HEK293T (cell line): ENCODE measurements around the gene RFFL.
"Not testable (repeated sequence)": the region's sequence is repeated elsewhere in the genome, so short reads cannot be mapped to it uniquely, and the experiment has no call there.

Experiments
- CTCF ChIA-PET: fragments of 350-600 bp; formaldehyde crosslinking; extraction: SDS; loops from one replicate; lab custom pipeline; 2021; ENCODE audit warnings: antibody characterized with exemption, inconsistent platforms; lab: Yijun Ruan, JAX
- POLR2A ChIA-PET: fragments of 350-600 bp; formaldehyde crosslinking; extraction: SDS; loops from one replicate; lab custom pipeline; 2020; ENCODE audit warnings: antibody characterized with exemption, inconsistent platforms; lab: Yijun Ruan, JAX
- DNase-seq: peaks from one replicate; pipeline ENCODE4 v3.0.0; 2012; ENCODE audit warnings: mixed read lengths; ENCODE audit errors: extremely low spot score
- ARNT ChIP-seq: fragments of 450-650 bp; IDR thresholded peaks from 2 replicates; pipeline ENCODE4 v1.6.1; 2017; ENCODE audit warnings: mild to moderate bottlenecking
- BHLHE40 ChIP-seq: fragments of 450-650 bp; IDR thresholded peaks from 2 replicates; pipeline ENCODE4 v1.6.1; 2016; ENCODE audit warnings: mild to moderate bottlenecking, moderate library complexity, borderline replicate concordance
- CTBP1 ChIP-seq: fragments of 450-650 bp; IDR thresholded peaks from 2 replicates; pipeline ENCODE4 v1.6.1; 2016; ENCODE audit warnings: borderline replicate concordance
- ELF4 ChIP-seq: fragments of 450-650 bp; IDR thresholded peaks from 2 replicates; pipeline ENCODE4 v1.6.1; 2017; ENCODE audit warnings: antibody characterized with exemption
- FOXA1 ChIP-seq: fragments of 450-650 bp; IDR thresholded peaks from 2 replicates; pipeline ENCODE4 v1.6.1; 2016; ENCODE audit warnings: mild to moderate bottlenecking
- FOXK2 ChIP-seq: fragments of 450-650 bp; IDR thresholded peaks from 2 replicates; pipeline ENCODE4 v1.6.1; 2016; ENCODE audit warnings: mild to moderate bottlenecking
- FOXM1 ChIP-seq: fragments of 450-650 bp; IDR thresholded peaks from 2 replicates; pipeline ENCODE4 v1.6.1; 2017; ENCODE audit warnings: mild to moderate bottlenecking, borderline replicate concordance
- HDGF ChIP-seq: fragments of 450-650 bp; IDR thresholded peaks from 2 replicates; pipeline ENCODE4 v1.6.1; 2017; ENCODE audit warnings: antibody characterized with exemption, borderline replicate concordance
- L3MBTL2 ChIP-seq: fragments of 450-650 bp; conservative IDR thresholded peaks from 2 replicates; pipeline ENCODE4 v1.6.1; 2016; ENCODE audit warnings: mild to moderate bottlenecking
- LEF1 ChIP-seq: fragments of 450-650 bp; IDR thresholded peaks from 2 replicates; pipeline ENCODE4 v1.6.1; 2017; ENCODE audit warnings: mild to moderate bottlenecking, borderline replicate concordance
- NFRKB ChIP-seq: fragments of 450-650 bp; IDR thresholded peaks from 2 replicates; pipeline ENCODE4 v1.6.1; 2016; ENCODE audit warnings: mild to moderate bottlenecking, moderate library complexity
- SP1 ChIP-seq: fragments of 450-650 bp; IDR thresholded peaks from 2 replicates; pipeline ENCODE4 v1.6.1; 2017
- SUZ12 ChIP-seq: fragments of 450-650 bp; IDR thresholded peaks from 2 replicates; pipeline ENCODE4 v1.6.1; 2016; ENCODE audit warnings: mild to moderate bottlenecking
- TARDBP ChIP-seq: fragments of 450-650 bp; IDR thresholded peaks from 2 replicates; pipeline ENCODE4 v1.6.1; 2016
- ZNF384 ChIP-seq: fragments of 450-650 bp; IDR thresholded peaks from 2 replicates; pipeline ENCODE4 v1.6.1; 2016
- TF ChIP-seq, protein P1 (sequence below): fragments of 450-650 bp; IDR thresholded peaks from 2 replicates; pipeline ENCODE4 v1.6.1; 2016

The RFFL gene

DNA sequence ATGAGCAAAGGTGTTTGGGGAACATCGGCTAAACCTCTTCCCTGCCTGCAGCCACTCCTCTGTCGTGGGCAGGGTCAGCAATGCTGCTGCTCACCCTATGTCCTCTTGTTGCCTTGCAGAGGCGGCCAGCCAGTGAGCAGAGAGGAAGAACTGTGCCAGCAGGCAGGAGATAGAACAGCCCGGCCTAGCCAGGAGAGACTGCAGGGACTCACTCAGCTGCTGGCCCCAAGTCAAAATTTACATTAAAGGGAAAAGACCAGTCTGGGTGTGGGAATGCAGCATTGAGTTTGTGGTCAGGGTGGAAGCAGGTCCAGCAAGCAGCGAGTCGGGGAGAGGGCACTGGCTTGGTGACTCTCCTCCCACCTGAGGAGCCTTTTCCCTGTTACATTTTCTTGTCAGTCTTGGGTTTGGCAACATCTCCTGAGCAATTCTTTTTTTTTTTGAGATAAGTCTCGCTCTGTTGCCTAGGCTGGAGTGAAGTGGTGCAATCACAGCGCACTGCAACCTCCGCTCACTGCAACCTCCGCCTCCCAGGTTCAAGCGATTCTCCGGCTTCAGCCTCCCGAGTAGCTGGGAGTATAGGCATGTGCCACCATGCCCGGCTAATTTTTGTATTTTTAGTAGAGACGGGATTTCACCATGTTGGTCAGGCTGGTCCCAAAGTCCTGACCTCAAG is 60.5 kb downstream of the RFFL start:
- ChIA-PET POLR2A (no interaction called here), CTCF (no interaction called here)
- TF ChIP-seq FOXM1 (no peak), TARDBP (no peak), BHLHE40 (no peak), SUZ12 (no peak), CTBP1 (no peak), ZNF384 (no peak), ELF4 (no peak), L3MBTL2 (no peak), LEF1 (no peak), NFRKB (no peak), ARNT (no peak), HDGF (no peak), SP1 (no peak), FOXK2 (no peak), FOXA1 (no peak)
- TF ChIP-seq, protein P1, sequence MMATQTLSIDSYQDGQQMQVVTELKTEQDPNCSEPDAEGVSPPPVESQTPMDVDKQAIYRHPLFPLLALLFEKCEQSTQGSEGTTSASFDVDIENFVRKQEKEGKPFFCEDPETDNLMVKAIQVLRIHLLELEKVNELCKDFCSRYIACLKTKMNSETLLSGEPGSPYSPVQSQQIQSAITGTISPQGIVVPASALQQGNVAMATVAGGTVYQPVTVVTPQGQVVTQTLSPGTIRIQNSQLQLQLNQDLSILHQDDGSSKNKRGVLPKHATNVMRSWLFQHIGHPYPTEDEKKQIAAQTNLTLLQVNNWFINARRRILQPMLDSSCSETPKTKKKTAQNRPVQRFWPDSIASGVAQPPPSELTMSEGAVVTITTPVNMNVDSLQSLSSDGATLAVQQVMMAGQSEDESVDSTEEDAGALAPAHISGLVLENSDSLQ = no peak
- DNase-seq = no peak

DNA sequence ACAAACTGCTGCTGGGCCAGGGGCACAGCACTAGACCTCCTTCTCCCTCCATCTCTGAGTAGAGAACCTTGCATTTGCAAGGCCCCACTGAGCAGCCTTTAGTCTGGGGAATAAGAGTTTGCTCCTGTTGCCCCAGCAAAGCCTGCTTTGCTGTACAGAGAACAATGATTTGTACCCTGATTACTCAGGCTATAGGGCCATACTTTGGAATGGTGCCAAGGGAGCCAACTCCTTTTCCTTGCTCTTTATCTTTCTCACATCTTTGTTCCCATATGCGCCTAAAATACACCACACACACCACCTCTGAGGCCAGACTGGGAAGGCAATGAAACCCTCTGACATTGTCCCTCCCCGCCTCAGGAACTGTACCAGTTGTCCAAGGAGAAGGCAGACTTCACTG is 62.0 kb downstream of the RFFL start:
- ChIA-PET POLR2A (interaction anchor here (1.0 kb wide), 1 partner anchor 8 kb away, joined by 3 read pairs; no protein-coding TSS in a partner anchor), CTCF (interaction anchor here (1.0 kb wide), 1 partner anchor 93 kb away, joined by 3 read pairs; no protein-coding TSS in a partner anchor)
- TF ChIP-seq NFRKB (no peak), BHLHE40 (no peak), LEF1 (no peak)

DNA sequence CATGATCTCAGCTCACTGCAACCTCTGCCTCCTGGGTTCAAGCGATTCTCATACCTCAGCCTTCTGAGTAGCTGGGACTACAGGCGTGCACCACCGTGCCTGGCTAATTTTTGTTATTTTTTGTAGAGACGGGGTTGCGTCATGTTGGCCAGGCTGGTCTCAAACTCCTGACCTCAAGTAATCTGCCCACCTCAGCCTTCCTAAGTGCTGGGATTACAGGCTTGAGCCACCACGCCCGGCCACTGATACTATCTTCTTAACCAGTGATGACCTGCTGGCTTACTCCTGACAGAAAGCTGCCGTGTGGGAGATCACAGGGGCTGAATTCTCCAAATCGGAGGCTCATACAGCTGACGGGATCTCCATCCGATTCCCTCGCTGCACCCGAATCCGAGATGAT is 62.5 kb downstream of the RFFL start:
- POLR2A ChIA-PET, DNase-seq: not testable (repeated sequence)
- CTCF ChIA-PET = interaction anchor here (1.0 kb wide), 1 partner anchor 93 kb away, joined by 3 read pairs; no protein-coding TSS in a partner anchor

More for the DNA sequence above, 62.0 kb downstream of the RFFL start:
- DNase-seq = no peak

DNA sequence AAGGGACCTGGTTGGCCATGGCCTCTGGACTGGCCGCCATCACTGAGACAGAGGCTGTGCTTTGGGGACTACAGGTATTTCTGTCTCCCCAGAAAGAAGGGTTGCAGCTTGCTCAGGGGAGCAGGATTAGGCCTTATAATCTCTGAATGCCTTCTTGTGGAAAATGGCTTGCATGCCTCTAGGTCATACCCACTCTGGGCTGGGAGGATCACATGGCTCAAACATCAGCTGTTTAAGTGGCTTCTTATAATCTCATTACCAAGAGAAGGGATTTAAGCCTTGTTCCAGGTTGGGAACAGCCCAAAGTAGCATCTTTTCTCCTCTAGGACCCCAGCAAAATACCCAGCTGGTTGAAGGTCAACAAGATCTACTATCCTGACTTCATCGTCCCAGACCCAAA is 64.1 kb downstream of the RFFL start:
- CTCF ChIA-PET = interaction anchor here (0.9 kb wide), 1 partner anchor 106 kb away, joined by 3 read pairs; no protein-coding TSS in a partner anchor
- POLR2A ChIA-PET = interaction anchor here (1.8 kb wide), 1 partner anchor 18 kb away, joined by 5 read pairs; no protein-coding TSS in a partner anchor
- DNase-seq = no peak
- TF ChIP-seq CTBP1 (no peak), ELF4 (no peak), SUZ12 (no peak), FOXA1 (no peak), HDGF (no peak)
- TF ChIP-seq, protein P1 = no peak

DNA sequence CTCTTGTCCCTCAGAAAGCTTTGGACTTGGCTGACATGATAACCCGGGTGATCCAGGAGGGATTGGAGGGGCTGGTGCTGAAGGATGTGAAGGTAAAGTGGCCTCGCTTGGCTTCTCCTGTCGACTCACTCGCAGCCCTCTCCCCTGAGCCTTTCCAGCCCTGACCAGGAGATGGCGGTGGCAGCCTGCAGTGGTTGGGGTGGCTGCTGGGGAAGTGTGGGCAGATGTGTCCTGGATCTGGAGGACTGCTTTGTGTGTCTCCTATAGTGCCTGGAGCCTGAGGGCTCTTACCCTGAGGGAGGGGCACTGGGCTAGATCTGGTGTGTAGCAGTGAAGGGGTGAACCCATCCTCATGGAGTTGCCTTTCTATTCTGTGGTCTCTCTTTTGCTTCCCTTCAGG is 65.3 kb downstream of the RFFL start:
- ChIA-PET POLR2A (no interaction called here), CTCF (no interaction called here)
- DNase-seq = peak; percentile 72
- TF ChIP-seq TARDBP = no peak
- TF ChIP-seq L3MBTL2 = no peak
- no peak for TF ChIP-seq ELF4
- TF ChIP-seq FOXA1 = no peak

DNA sequence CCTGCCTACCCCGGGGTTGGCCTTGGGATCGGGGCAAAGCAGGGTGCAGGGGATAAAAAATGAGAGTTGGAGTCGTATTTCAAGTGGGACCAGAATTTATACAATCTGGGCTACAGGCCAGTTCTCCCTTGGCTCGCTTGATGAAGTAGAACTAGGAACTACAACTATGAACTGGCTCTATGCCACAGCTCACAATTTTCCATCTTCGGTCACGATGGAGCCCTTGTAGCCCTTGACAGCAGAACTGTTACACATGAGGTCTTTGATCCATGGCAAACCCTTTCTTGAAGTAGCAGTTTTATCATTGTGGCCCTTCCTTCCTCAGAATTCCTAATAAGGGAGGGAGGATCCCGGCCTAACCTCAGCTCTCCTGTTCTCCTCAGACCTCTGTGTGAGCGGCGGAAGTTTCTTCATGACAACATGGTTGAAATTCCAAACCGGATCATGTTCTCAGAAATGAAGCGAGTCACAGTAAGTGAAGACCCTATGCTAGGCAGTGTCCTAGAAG is 66.1 kb downstream of the RFFL start:
- CTCF ChIA-PET = interaction anchor here (1.1 to 1.5 kb wide), 4 partner anchors 8 to 92 kb away, joined by 3 read pairs; no protein-coding TSS in a partner anchor

DNA sequence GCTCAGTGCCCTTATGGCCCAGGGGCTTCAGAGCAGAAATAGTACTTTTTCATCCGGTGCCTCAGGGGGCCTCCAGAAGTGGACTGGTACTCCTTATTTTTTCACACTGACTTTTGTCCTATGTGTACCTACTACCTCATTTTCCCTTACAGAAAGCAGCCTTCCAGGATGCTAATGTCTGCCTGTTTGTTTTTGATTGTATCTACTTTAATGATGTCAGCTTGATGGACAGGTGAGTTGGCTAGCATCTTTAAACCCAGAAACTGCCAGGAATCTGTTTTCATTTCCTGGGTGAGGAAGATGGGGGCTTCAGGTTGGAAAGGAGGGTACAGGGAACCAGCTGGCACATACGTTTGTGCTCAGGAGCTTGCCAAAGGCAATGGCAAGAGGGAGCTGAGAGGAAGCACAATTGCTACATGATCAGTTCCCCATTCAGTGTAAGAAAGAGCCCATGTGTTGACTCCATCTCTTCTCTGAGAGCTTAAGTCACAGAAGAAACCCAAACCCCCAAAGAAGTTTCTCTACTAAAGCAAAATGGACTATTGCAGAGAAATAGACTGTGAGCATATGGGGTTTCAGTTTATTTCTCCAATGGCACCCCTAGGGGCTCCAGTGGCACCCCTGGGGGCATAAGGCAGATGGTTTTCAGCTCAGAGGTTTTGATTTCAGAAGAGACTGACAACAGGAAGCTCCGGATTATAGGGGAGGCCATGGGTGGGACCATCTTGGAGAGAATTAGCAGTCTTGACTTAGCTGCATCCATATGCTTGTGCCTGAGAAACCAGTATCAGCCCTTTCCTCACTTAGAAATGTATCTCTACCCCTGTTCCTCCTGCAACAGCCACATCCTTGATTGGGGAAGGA is 66.9 kb downstream of the RFFL start:
- ChIA-PET POLR2A (interaction anchor here (0.9 kb wide), 1 partner anchor 123 kb away, joined by 3 read pairs; the partner anchor contains the start of gene RAD51D), CTCF (interaction anchor here (0.7 to 1.5 kb wide), 6 partner anchors 9 to 100 kb away, joined by 3 to 4 read pairs (median 3); no protein-coding TSS in a partner anchor)
- TF ChIP-seq SP1 = no peak
- TF ChIP-seq FOXA1 = no peak
- TF ChIP-seq FOXM1 = no peak
- no peak for TF ChIP-seq SUZ12
- no peak for TF ChIP-seq FOXK2
- no peak for TF ChIP-seq NFRKB
- TF ChIP-seq, protein P1 = no peak
- no peak for TF ChIP-seq CTBP1
- TF ChIP-seq TARDBP = no peak
- TF ChIP-seq ZNF384 = no peak
- TF ChIP-seq BHLHE40 = no peak
- no peak for TF ChIP-seq L3MBTL2
- no peak for TF ChIP-seq ELF4
- no peak for TF ChIP-seq ARNT
- no peak for TF ChIP-seq LEF1
- TF ChIP-seq HDGF = no peak
- DNase-seq = no peak

More for the DNA sequence above, 66.1 kb downstream of the RFFL start:
- TF ChIP-seq BHLHE40 (no peak), SP1 (no peak)
- POLR2A ChIA-PET = interaction anchor here (0.9 kb wide), 1 partner anchor 122 kb away, joined by 3 read pairs; the partner anchor contains the start of gene RAD51D
- DNase-seq = no peak
